Stomach smooth muscle (tissue), 2 donors: Measurements from ENCODE around the gene RPS8.

ENCODE experiments used
- H3K27ac ChIP-seq: one replicate; pipeline ENCODE4 v1.7.0; 2013; ENCODE audit warnings: mild to moderate bottlenecking, low read length, inconsistent platforms
- H3K27me3 ChIP-seq, 2 donors: one replicate each; pipeline ENCODE4 v1.7.0; 2013; ENCODE audit warnings: low read length in 2 of 2; ENCODE audit not compliant: insufficient read depth in 2 of 2, control insufficient read depth in 1 of 2
- H3K36me3 ChIP-seq, 2 donors: one replicate each; pipeline ENCODE4 v1.7.0; 2013; ENCODE audit warnings: low read length in 2 of 2; ENCODE audit not compliant: control insufficient read depth in 2 of 2, insufficient read depth in 2 of 2
- H3K4me1 ChIP-seq: one replicate; pipeline ENCODE4 v1.7.0; 2013; ENCODE audit warnings: low read length; ENCODE audit not compliant: control insufficient read depth, insufficient read depth
- H3K4me3 ChIP-seq, 2 donors: one replicate each; pipeline ENCODE4 v1.7.0; 2013; ENCODE audit warnings: low read length in 2 of 2
- H3K9ac ChIP-seq, 2 donors: one replicate each; pipeline ENCODE4 v1.7.0; 2013; ENCODE audit warnings: low read length in 2 of 2, mild to moderate bottlenecking in 1 of 2
- H3K9me3 ChIP-seq, 2 donors: one replicate each; pipeline ENCODE4 v1.7.0; 2013; ENCODE audit warnings: low read length in 2 of 2; ENCODE audit not compliant: control insufficient read depth in 2 of 2
- donor health status: healthy.
- donor health status: Pancreatic carcinoma.

Gene RPS8

GRCh38 chr1:44783697-44784093 is 8.4 kb downstream of the RPS8 start:
- peaks cover 0 to 12% of the 10 kb centered on the region in 2 donors for H3K36me3 ChIP-seq
- peaks cover 32% of the 10 kb centered on the region for H3K4me1 ChIP-seq
- peak overlapping the region; percentile 6 to 71 for H3K4me3 ChIP-seq
- no peaks in the 10 kb centered on the region for H3K27me3 ChIP-seq
- no peak overlapping the region for H3K27ac ChIP-seq
- H3K9me3 ChIP-seq, result no peaks in the 10 kb centered on the region
- peak overlapping the region; percentile 24 to 60 for H3K9ac ChIP-seq

- Histone ChIP-seq H3K36me3 (peaks cover 0 to 6% of the 10 kb centered on the region in 2 donors), H3K27me3 (no peaks in the 10 kb centered on the region), H3K9ac (peak overlapping the region; percentile 24 to 60), H3K9me3 (no peaks in the 10 kb centered on the region), H3K4me1 (peaks cover 32% of the 10 kb centered on the region), H3K4me3 (peak overlapping the region; percentile 47 to 71), H3K27ac (no peak overlapping the region)
Observed at GRCh38 chr1:44784094-44785028, 9.0 kb downstream of the RPS8 start.

GRCh38 chr1:44785029-44785380 is 9.7 kb downstream of the RPS8 start:
- Histone ChIP-seq H3K27me3 (no peaks in the 10 kb centered on the region), H3K4me1 (peaks cover 32% of the 10 kb centered on the region), H3K9ac (no peak overlapping the region), H3K36me3 (peaks cover 0 to 6% of the 10 kb centered on the region in 2 donors), H3K9me3 (no peaks in the 10 kb centered on the region), H3K27ac (no peak overlapping the region), H3K4me3 (peak overlapping the region in 1 of 2 donors; percentile 71)

GRCh38 chr1:44785501-44786137 is 10.3 kb downstream of the RPS8 start:
- Histone ChIP-seq H3K4me1 (peaks cover 32% of the 10 kb centered on the region), H3K36me3 (peaks cover 0 to 4% of the 10 kb centered on the region in 2 donors), H3K4me3 (peak overlapping the region; percentile 62 to 75), H3K9ac (peak overlapping the region; percentile 35 to 72), H3K27me3 (no peaks in the 10 kb centered on the region), H3K27ac (no peak overlapping the region), H3K9me3 (no peaks in the 10 kb centered on the region)

- peak overlapping the region; percentile 62 to 75 for H3K4me3 ChIP-seq
Observed at GRCh38 chr1:44786138-44786840, 10.9 kb downstream of the RPS8 start.

GRCh38 chr1:44786841-44787426 is 11.6 kb downstream of the RPS8 start:
- H3K4me1 ChIP-seq, result peaks cover 32% of the 10 kb centered on the region
- H3K9ac ChIP-seq, result peak overlapping the region in 1 of 2 donors; percentile 72
- no peaks in the 10 kb centered on the region for H3K36me3 ChIP-seq
- no peaks in the 10 kb centered on the region for H3K27me3 ChIP-seq
- no peaks in the 10 kb centered on the region for H3K9me3 ChIP-seq
- peak overlapping the region in 1 of 2 donors; percentile 75 for H3K4me3 ChIP-seq
- H3K27ac ChIP-seq, result peak overlapping the region; percentile 31

More at GRCh38 chr1:44786138-44786840, 10.9 kb downstream of the RPS8 start:
- peak overlapping the region; percentile 31 for H3K27ac ChIP-seq
- no peaks in the 10 kb centered on the region for H3K36me3 ChIP-seq
- no peaks in the 10 kb centered on the region for H3K27me3 ChIP-seq
- peak overlapping the region; percentile 35 to 72 for H3K9ac ChIP-seq
- H3K4me1 ChIP-seq, result peaks cover 32% of the 10 kb centered on the region
- no peaks in the 10 kb centered on the region for H3K9me3 ChIP-seq

- H3K9ac ChIP-seq, result no peak overlapping the region
- no peak overlapping the region for H3K4me3 ChIP-seq
- no peaks in the 10 kb centered on the region for H3K36me3 ChIP-seq
- H3K9me3 ChIP-seq, result no peaks in the 10 kb centered on the region
- H3K27ac ChIP-seq, result no peak overlapping the region
- H3K27me3 ChIP-seq, result no peaks in the 10 kb centered on the region
- H3K4me1 ChIP-seq, result peaks cover 32% of the 10 kb centered on the region
Observed at GRCh38 chr1:44787506-44787905, 12.2 kb downstream of the RPS8 start.

- Histone ChIP-seq H3K9ac (no peak within 1 kb of the TSS), H3K9me3 (no peaks in the 10 kb centered on the region), H3K4me3 (no peak within 1 kb of the TSS), H3K4me1 (peaks cover 32% of the 10 kb centered on the region), H3K27me3 (no peaks in the 10 kb centered on the region), H3K36me3 (no peaks in the 10 kb centered on the region), H3K27ac (no peak within 1 kb of the TSS)
Observed at GRCh38 chr1:44788120-44788860, 12.9 kb downstream of the RPS8 start, which contains the start of gene BEST4. BEST4 (minus strand) TSS chr1:44788170; CDS start chr1:44787705, 465 bp downstream.

- peaks cover 7% of the 10 kb centered on the region for H3K4me1 ChIP-seq
- H3K4me3 ChIP-seq, result no peak overlapping the region
- no peak overlapping the region for H3K9ac ChIP-seq
- no peaks in the 10 kb centered on the region for H3K36me3 ChIP-seq
- H3K27ac ChIP-seq, result no peak overlapping the region
- H3K27me3 ChIP-seq, result no peaks in the 10 kb centered on the region
- no peaks in the 10 kb centered on the region for H3K9me3 ChIP-seq
Observed at GRCh38 chr1:44790968-44791801, 15.8 kb downstream of the RPS8 start.
